CD4-positive, alpha-beta memory T cell (primary cell): ENCODE data around the gene ADNP. TPM values are rescaled to one million over a fixed set of nuclear protein-coding genes. Genes with fewer than 3 reads are reported as not detected.
A peak's percentile ranks its signal among the peaks of the same experiment; 100 is the strongest.

Experiments used
- CTCF ChIA-PET: fragments of 350-600 bp; sonication (Branson Sonifier 250); formaldehyde crosslinking; loops from one replicate; lab custom pipeline; 2021; ENCODE audit warnings: inconsistent platforms; ENCODE audit not compliant: partially characterized antibody; lab: Charles Lee
- POLR2A ChIA-PET: fragments of 350-600 bp; sonication (Branson Sonifier 250); formaldehyde crosslinking; loops from one replicate; lab custom pipeline; 2021; ENCODE audit not compliant: partially characterized antibody; lab: Charles Lee
- DNase-seq, 5 donors: peaks; one replicate each; pipeline versions ENCODE4 v3.0.0 to v3.0.0-alpha.2; 2020 to 2022; ENCODE audit warnings: mixed read lengths in 1 of 5
- H3K27ac ChIP-seq: one replicate; pipeline ENCODE4 v1.7.0; 2013; ENCODE audit warnings: low read depth, low read length
- H3K27me3 ChIP-seq: 2 replicates; pipeline ENCODE4 v1.7.0; 2013; ENCODE audit warnings: mild to moderate bottlenecking, low read length, moderate library complexity; ENCODE audit not compliant: insufficient read depth
- H3K36me3 ChIP-seq: 2 replicates; pipeline ENCODE4 v1.7.0; 2013; ENCODE audit warnings: mild to moderate bottlenecking, low read length, moderate library complexity; ENCODE audit not compliant: insufficient read depth
- H3K4me1 ChIP-seq: 2 replicates; pipeline ENCODE4 v1.7.0; 2013; ENCODE audit warnings: mild to moderate bottlenecking, low read length, moderate library complexity; ENCODE audit not compliant: insufficient read depth
- H3K4me3 ChIP-seq, 2 donors: one replicate each; pipeline ENCODE4 v1.7.0; 2013; ENCODE audit warnings: low read length in 2 of 2, mild to moderate bottlenecking in 1 of 2
- H3K9me3 ChIP-seq, 2 donors: one replicate each; pipeline ENCODE4 v1.7.0; 2013; ENCODE audit warnings: low read length in 2 of 2, control low read depth in 1 of 2; ENCODE audit not compliant: control insufficient read depth in 1 of 2
- H3K27ac Mint-ChIP-seq, 7 donors: one replicate each; pipeline ENCODE4 v1.8.0; 2020 to 2021; ENCODE audit warnings: mixed read lengths in 7 of 7, mild to moderate bottlenecking in 6 of 7, inconsistent platforms in 3 of 7, moderate library complexity in 3 of 7
- H3K27me3 Mint-ChIP-seq, 2 donors: one replicate each; pipeline ENCODE4 v1.8.0; 2020 to 2021; ENCODE audit warnings: mixed read lengths in 2 of 2
- H3K36me3 Mint-ChIP-seq, 2 donors: one replicate each; pipeline ENCODE4 v1.8.0; 2020 to 2021; ENCODE audit warnings: mixed read lengths in 2 of 2, inconsistent platforms in 1 of 2, mild to moderate bottlenecking in 1 of 2
- H3K4me1 Mint-ChIP-seq, 4 donors: one replicate each; pipeline ENCODE4 v1.8.0; 2020 to 2021; ENCODE audit warnings: mixed read lengths in 4 of 4, mild to moderate bottlenecking in 1 of 4
- H3K4me3 Mint-ChIP-seq, 8 donors: one replicate each; pipeline ENCODE4 v1.8.0; 2020 to 2021; ENCODE audit warnings: mixed read lengths in 8 of 8, mild to moderate bottlenecking in 7 of 8, moderate library complexity in 6 of 8, inconsistent platforms in 3 of 8
- H3K9me3 Mint-ChIP-seq, 8 donors: one replicate each; pipeline ENCODE4 v1.8.0; 2020 to 2021; ENCODE audit warnings: mixed read lengths in 8 of 8, mild to moderate bottlenecking in 5 of 8, inconsistent platforms in 3 of 8, moderate library complexity in 1 of 8
- intact Hi-C: fragments of 100-400 bp; cut with micrococcal nuclease; formaldehyde crosslinking; loops from one replicate; pipeline ENCODE4 v1.15.1; 2023
- polyA plus RNA-seq, 2 donors: library from polyadenylated mRNA; unstranded; fragments of 300-500 nt; fragmentation: Illumina TruSeq; gene quantifications; one replicate each; pipeline ENCODE4 v1.2.3, GENCODE V29; 2021
- total RNA-seq, 2 experiments: library from RNA; stranded (reverse); gene quantifications; one replicate each; pipeline ENCODE4 v1.2.3, GENCODE V29; 2021

Gene ADNP
- total and polyA plus RNA-seq, 4 experiments from 2014 or later = 1.9 to 65.6 (median 38.2) TPM

- no peaks in the 10 kb centered on the region for H3K27me3 ChIP-seq
- intact Hi-C loops = no loop called here
- no peaks in the 10 kb centered on the region for H3K27me3 Mint-ChIP-seq
- H3K4me3 ChIP-seq = peak overlapping the region; percentile 86 to 90
- CTCF ChIA-PET = interaction anchor here (1.5 to 3.3 kb wide), 6 partner anchors 25 to 208 kb away, joined by 4 to 29 read pairs (median 20); partner anchors contain the start of genes ADNP and BCAS4
- H3K4me1 Mint-ChIP-seq = peaks cover 25 to 68% (median 51%) of the 10 kb centered on the region in 4 donors
- peak overlapping the region; percentile 91 for H3K27ac ChIP-seq
- DNase-seq = no peak
- peaks cover 7% of the 10 kb centered on the region for H3K36me3 ChIP-seq
- H3K27ac Mint-ChIP-seq = peak overlapping the region; percentile 96 to 100 (median 100)
- H3K36me3 Mint-ChIP-seq = peaks cover 10 to 46% of the 10 kb centered on the region in 2 donors
- peaks cover 0 to 6% (median 0%) of the 10 kb centered on the region in 8 donors for H3K9me3 Mint-ChIP-seq
- no peaks in the 10 kb centered on the region for H3K9me3 ChIP-seq
- POLR2A ChIA-PET = interaction anchor here (1.1 to 3.4 kb wide), 7 partner anchors 10 to 226 kb away, joined by 3 to 153 read pairs (median 14); partner anchors contain the start of genes ADNP, BCAS4 and PARD6B
- peak overlapping the region; percentile 91 to 98 (median 96) for H3K4me3 Mint-ChIP-seq
- H3K4me1 ChIP-seq = peaks cover 40% of the 10 kb centered on the region
Observed at GRCh38 chr20:50957276-50957675, 26.0 kb upstream of the ADNP start.

GRCh38 chr20:50953821-50954220 is 22.6 kb upstream of the ADNP start:
- peaks cover 24% of the 10 kb centered on the region for H3K36me3 ChIP-seq

DNA sequence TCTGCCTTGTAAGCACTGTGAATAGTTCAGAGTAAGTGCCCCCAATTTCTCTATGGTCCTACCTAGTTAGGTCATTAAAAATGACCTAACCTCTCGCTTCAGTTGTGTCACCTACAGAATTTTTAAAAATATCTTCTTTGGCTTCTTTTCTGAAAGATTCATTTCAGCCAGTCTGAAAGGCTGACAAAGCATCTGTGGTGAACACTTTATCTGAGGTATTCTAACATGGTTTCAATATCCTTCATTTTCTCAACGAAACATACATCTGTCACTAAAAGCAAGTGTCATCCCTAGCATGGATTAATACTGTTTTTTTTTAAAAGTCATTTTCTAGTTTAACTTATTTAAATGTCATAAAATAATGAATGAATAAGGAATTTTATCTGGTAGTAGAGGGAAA is 22.0 kb upstream of the ADNP start:
- peaks cover 24 to 33% (median 29%) of the 10 kb centered on the region in 4 donors for H3K4me1 Mint-ChIP-seq
- Histone ChIP-seq H3K27me3 (no peaks in the 10 kb centered on the region), H3K4me3 (no peak overlapping the region), H3K36me3 (peaks cover 29% of the 10 kb centered on the region), H3K9me3 (no peaks in the 10 kb centered on the region), H3K4me1 (peaks cover 23% of the 10 kb centered on the region), H3K27ac (no peak overlapping the region)
- no peaks in the 10 kb centered on the region for H3K27me3 Mint-ChIP-seq
- no peak overlapping the region for H3K4me3 Mint-ChIP-seq
- H3K27ac Mint-ChIP-seq = peak overlapping the region in 2 of 7 donors; percentile 23 to 35
- H3K9me3 Mint-ChIP-seq = peaks cover 0 to under 1% (median 0%) of the 10 kb centered on the region in 8 donors
- ChIA-PET CTCF (no interaction called here), POLR2A (no interaction called here)
- intact Hi-C loops = no loop called here
- no peak for DNase-seq
- H3K36me3 Mint-ChIP-seq = peaks cover 27 to 62% of the 10 kb centered on the region in 2 donors

More at GRCh38 chr20:50953821-50954220, 22.6 kb upstream of the ADNP start:
- Mint-ChIP-seq H3K9me3 (peaks cover 0 to 6% (median 0%) of the 10 kb centered on the region in 8 donors), H3K4me3 (no peak overlapping the region), H3K4me1 (peaks cover 25 to 39% (median 32%) of the 10 kb centered on the region in 4 donors), H3K27me3 (no peaks in the 10 kb centered on the region), H3K27ac (peak overlapping the region in 2 of 7 donors; percentile 30 to 55), H3K36me3 (peaks cover 23 to 65% of the 10 kb centered on the region in 2 donors)
- intact Hi-C loops = no loop called here
- no peak overlapping the region for H3K27ac ChIP-seq
- no peaks in the 10 kb centered on the region for H3K27me3 ChIP-seq
- no peaks in the 10 kb centered on the region for H3K9me3 ChIP-seq
- ChIA-PET CTCF (no interaction called here), POLR2A (no interaction called here)
- H3K4me3 ChIP-seq = no peak overlapping the region
- peaks cover 23% of the 10 kb centered on the region for H3K4me1 ChIP-seq
- no peak for DNase-seq

GRCh38 chr20:50948132-50948785 is 17.0 kb upstream of the ADNP start:
- no peaks in the 10 kb centered on the region for H3K9me3 ChIP-seq
- H3K4me3 ChIP-seq = no peak overlapping the region
- no peak overlapping the region for H3K4me3 Mint-ChIP-seq
- CTCF ChIA-PET = interaction anchor here (1.1 to 4.3 kb wide), 3 partner anchors 10 to 154 kb away, joined by 4 to 16 read pairs (median 5); partner anchors contain the start of genes BCAS4, DPM1 and MOCS3
- no peak for DNase-seq
- H3K27ac Mint-ChIP-seq = peak overlapping the region in 2 of 7 donors; percentile 50 to 57
- H3K4me1 Mint-ChIP-seq = peaks cover 0 to 9% (median 6%) of the 10 kb centered on the region in 4 donors
- peaks cover 64% of the 10 kb centered on the region for H3K36me3 ChIP-seq
- no peaks in the 10 kb centered on the region for H3K27me3 ChIP-seq
- no peaks in the 10 kb centered on the region for H3K4me1 ChIP-seq
- H3K9me3 Mint-ChIP-seq = no peaks in the 10 kb centered on the region
- no peak overlapping the region for H3K27ac ChIP-seq
- intact Hi-C loops = no loop called here
- H3K36me3 Mint-ChIP-seq = peaks cover 44 to 74% of the 10 kb centered on the region in 2 donors
- POLR2A ChIA-PET = interaction anchor here (1.0 to 4.7 kb wide), 2 partner anchors 10 to 17 kb away, joined by 3 to 17 read pairs; partner anchors contain the start of genes ADNP, DPM1 and MOCS3
- H3K27me3 Mint-ChIP-seq = no peaks in the 10 kb centered on the region

DNA sequence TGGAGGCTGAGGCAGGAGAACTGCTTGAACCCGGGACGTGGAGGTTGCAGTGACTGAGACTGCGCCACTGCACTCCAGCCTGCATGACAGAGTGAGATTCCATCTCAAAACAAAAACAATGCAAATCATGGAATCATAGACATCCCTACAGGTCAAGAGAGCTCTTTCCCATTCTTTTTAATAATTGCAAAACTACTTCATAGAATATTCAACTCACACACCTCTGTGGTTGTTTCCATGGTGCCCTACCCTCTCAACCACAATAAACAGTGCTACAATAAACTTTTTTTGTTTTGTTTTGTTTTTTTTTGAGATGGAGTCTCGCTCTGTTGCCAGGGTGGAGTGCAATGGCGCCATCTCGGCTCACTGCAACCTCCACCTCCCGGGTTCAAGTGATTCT is 11.8 kb upstream of the ADNP start:
- Mint-ChIP-seq H3K36me3 (peaks cover 29 to 66% of the 10 kb centered on the region in 2 donors), H3K4me3 (no peak overlapping the region), H3K4me1 (peaks cover 0 to 3% (median 1%) of the 10 kb centered on the region in 4 donors), H3K27me3 (no peaks in the 10 kb centered on the region), H3K27ac (peak overlapping the region in 2 of 7 donors; percentile 22 to 68), H3K9me3 (no peaks in the 10 kb centered on the region)
- H3K27me3 ChIP-seq = no peaks in the 10 kb centered on the region
- peak in 3 of 5 donors; percentile 3 to 30 (median 11) for DNase-seq
- no peak overlapping the region for H3K27ac ChIP-seq
- peaks cover 77% of the 10 kb centered on the region for H3K36me3 ChIP-seq
- POLR2A ChIA-PET = no interaction called here
- intact Hi-C loops = no loop called here
- no peaks in the 10 kb centered on the region for H3K4me1 ChIP-seq
- H3K4me3 ChIP-seq = no peak overlapping the region
- CTCF ChIA-PET = interaction anchor here (6.0 kb wide), 1 partner anchor 13 kb away, joined by 30 read pairs; the partner anchor contains the start of gene ADNP
- no peaks in the 10 kb centered on the region for H3K9me3 ChIP-seq

DNA sequence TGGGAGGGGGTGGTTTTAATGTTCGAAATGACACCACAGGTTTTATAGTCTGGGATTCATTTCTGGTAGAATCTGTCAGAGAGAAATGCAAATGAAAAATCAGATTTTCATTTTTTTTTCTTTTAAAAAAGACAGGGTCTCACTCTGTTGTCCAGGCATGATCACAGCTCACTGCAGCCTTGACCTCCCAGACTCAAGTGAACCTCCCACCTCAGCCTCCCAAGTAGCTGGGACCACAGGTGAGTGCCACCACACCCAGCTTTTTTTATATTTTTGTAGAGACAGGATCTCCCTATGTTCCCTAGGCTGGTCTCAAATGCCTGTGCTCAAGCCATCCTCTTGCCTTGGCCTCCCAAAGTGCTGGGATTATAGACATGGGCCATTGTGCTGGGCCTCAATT is 2.4 kb upstream of the ADNP start:
- intact Hi-C loops = no loop called here
- POLR2A ChIA-PET = interaction anchor here (1.7 to 5.6 kb wide), 2 partner anchors 24 to 139 kb away, joined by 6 to 153 read pairs; partner anchors contain the start of genes BCAS4, DPM1 and MOCS3
- no peaks in the 10 kb centered on the region for H3K27me3 ChIP-seq

More for the DNA sequence above, 2.4 kb upstream of the ADNP start:
- CTCF ChIA-PET = interaction anchor here (1.3 to 17.7 kb wide), 3 partner anchors 10 to 142 kb away, joined by 3 to 298 read pairs (median 29); partner anchors contain the start of genes BCAS4, DPM1 and MOCS3
- Mint-ChIP-seq H3K4me3 (peak overlapping the region in 2 of 8 donors; percentile 24 to 25), H3K36me3 (peaks cover 14 to 58% of the 10 kb centered on the region in 2 donors), H3K9me3 (no peaks in the 10 kb centered on the region), H3K4me1 (peaks cover 11 to 24% (median 19%) of the 10 kb centered on the region in 4 donors), H3K27me3 (no peaks in the 10 kb centered on the region), H3K27ac (peak overlapping the region in 5 of 7 donors; percentile 61 to 100 (median 64))
- H3K4me3 ChIP-seq = no peak overlapping the region
- H3K36me3 ChIP-seq = peaks cover 18% of the 10 kb centered on the region
- no peak for DNase-seq
- H3K4me1 ChIP-seq = peaks cover 24% of the 10 kb centered on the region
- no peak overlapping the region for H3K27ac ChIP-seq
- no peaks in the 10 kb centered on the region for H3K9me3 ChIP-seq
